T47D (cell line): Measurements from ENCODE around the gene FGF14.
A peak's percentile ranks its signal among the peaks of the same experiment; 100 is the strongest.
"Not testable (repeated sequence)": the region's sequence is repeated elsewhere in the genome, so short reads cannot be mapped to it uniquely, and the experiment has no call there.

Experiments used
- DNase-seq, 2 experiments: peaks; one replicate each; pipeline versions ENCODE4 v3.0.0 to v3.0.0-alpha.2; 2011 to 2012; ENCODE audit warnings: low read depth in 1 of 2, low spot score in 1 of 2
- JUND ChIP-seq: IDR thresholded peaks from 2 replicates; pipeline ENCODE4 v1.6.1; 2012; ENCODE audit warnings: low read depth
- in situ Hi-C: cut with HindIII; loops from 2 replicates; pipeline ENCODE4 v1.10.0; 2016; ENCODE audit warnings: low sequenced_read_pairs, low pct_unique_long_range_greater_than_20kb

FGF14 gene

DNA sequence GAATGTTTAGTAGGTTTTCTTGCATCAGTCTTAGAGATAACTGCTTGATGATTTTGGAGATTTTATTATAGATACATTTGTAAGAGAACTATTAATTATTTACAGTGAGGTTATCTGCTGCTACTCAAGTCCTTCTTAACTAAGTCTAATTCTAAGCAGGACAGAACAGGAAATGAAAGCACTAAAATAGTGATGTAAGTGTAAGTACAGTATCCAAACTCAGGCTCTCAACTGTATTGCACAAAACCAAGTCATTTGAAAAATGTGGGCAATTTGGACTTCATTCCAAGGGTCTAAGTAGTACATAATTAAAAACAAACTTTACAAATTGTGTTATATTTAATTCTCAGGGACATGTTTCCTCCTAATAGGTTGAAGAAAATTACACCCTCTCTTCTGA is 532.3 kb downstream of the FGF14 start:
- in situ Hi-C loops: no loop called here
- DNase-seq: no peak
- no peak for TF ChIP-seq JUND

DNA sequence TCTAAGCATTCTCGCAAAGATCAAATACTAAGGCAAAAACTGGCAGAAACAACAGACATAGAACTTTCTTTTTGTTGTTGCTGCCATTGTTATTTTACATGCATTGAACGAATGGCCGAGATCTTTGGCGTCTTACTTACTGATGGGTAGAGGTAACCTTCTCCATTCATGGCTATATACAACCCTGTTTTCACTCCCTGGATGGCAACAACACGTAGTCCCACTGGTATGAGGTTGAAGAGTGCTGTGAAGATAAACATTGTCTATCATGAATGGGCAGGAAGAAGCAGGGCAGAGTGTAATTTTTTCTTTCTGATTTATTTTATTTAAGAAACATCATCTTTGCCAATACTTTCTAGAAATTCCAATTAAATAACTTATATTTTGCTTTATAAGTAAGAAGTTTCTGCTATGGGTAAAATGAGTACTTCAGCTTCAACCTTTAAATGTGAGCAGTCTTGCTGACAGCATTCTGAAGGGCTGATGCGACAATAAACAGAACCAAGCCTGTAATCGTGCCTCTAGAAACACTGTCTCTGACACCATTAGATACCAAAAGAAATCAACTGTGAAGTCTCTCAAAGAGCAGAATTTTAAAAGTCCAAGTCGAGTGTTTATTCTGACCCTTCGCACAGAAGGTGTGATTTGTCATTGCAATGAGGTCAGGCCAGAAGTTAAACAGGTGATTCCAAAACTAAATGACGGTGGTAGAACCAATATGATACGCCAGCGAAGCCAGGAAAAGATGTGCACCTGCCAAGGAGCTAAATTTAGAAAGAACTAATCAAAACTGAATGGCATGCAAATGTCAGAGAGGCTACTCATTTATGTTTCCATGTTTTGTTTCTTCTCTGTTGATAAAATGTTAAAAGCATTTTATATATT is 533.0 kb downstream of the FGF14 start:
- in situ Hi-C loops: no loop called here
- DNase-seq: no peak
- TF ChIP-seq JUND: no peak

DNA sequence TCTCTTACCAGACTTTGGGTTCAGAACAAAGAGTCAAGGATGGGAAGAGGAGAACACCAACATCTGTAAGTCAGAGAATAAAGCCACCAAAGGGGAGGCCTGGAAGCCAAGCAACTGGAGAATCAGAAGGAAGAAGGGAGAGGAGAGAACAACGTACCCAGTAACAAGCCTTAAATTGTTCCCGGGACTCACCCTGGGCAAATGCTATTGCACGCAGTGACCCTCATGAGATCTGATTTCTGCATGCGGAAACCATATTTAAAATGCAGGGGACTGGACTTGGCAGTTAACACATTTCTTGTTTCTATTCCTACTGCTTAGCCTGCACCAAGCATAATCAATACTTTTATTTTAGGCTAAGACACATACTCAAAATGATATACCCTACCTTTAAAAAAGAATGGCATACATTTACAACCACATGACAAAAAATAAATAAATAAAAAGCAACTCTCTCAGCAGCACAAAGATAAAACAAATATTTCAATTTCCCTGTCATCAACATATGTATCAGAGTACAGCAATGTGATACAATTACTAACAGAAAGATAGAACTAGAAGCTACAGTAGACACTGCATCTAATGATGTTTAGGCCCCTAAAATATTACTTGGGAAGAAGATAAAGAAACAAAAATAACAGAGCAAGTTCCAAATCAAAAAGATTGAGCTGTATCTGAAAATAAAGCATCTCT is 534.8 kb downstream of the FGF14 start:
- no peak for TF ChIP-seq JUND
- no peak for DNase-seq
- in situ Hi-C loops: no loop called here

DNA sequence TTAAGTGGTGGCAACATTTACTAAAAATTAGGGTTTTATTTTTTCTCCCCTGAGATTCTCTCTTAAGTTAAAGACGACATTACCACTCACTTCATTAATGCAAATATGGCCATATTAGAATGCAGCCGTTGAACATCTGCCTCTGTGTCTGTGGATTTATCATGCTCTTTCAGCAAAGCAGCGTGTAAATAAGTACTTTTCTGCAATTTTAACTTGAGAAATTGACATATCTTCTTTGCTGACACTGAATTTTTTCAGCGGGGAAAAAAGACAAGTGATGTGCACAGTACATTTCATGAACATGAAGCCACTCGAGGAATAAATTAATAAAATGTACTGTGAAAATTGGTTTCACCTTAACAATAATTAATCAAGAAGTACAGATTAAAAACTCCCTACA is 543.0 kb downstream of the FGF14 start:
- TF ChIP-seq JUND: no peak
- no peak for DNase-seq
- in situ Hi-C loops: no loop called here

DNA sequence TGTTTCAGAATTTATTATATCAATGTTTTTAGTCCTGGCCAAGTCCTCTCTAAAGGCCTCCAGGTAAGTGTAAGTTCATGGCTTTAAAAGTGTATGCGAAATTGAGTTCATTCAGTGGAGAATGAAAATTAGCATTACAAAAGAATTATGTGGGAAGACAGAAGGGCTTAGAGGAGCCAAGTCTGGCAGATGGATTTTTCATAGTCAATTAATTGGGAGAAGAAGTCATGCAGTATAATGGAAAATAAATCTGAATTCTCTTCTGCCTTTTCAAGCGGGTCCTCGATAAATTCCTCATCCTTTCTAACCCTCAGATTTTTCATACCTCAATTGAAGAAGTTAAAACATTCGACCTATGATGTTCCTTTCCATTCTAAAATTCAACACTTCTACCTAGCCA is 555.1 kb downstream of the FGF14 start:
- DNase-seq: no peak
- in situ Hi-C loops: no loop called here
- no peak for TF ChIP-seq JUND

DNA sequence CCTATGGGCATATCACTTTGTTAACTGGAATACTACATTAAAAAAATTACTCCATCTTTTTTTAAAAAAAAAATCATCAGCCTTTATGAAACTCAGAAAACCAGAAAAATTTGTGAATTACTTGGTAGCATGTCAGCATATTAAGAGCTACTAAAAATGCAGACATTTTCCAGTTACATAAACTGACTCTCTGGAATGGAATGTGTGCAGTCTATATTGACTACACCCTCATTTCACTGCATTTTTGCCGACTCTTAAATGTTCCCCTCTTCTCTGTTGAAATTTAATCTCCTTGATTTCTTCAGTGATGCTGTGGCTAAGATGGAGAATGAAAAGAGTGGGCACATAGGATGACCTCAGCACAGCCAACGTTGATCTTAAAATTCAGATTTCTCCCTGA is 555.6 kb downstream of the FGF14 start:
- in situ Hi-C loops: no loop called here
- TF ChIP-seq JUND: no peak
- no peak for DNase-seq

- in situ Hi-C loops: no loop called here
- TF ChIP-seq JUND: no peak
- DNase-seq: no peak
Measured at GRCh38 chr13:101845245-101846020, 556.4 kb downstream of the FGF14 start.

GRCh38 chr13:101841698-101842097 is 560.1 kb downstream of the FGF14 start:
- in situ Hi-C loops: no loop called here
- no peak for TF ChIP-seq JUND
- DNase-seq: no peak

GRCh38 chr13:101838323-101838722 is 563.5 kb downstream of the FGF14 start:
- DNase-seq: peak in 1 of 2 experiments; percentile 13
- in situ Hi-C loops: no loop called here
- TF ChIP-seq JUND: no peak

- in situ Hi-C loops, DNase-seq: not testable (repeated sequence)
Measured at GRCh38 chr13:101837778-101838177, 564.1 kb downstream of the FGF14 start.

- in situ Hi-C loops: no loop called here
- TF ChIP-seq JUND: no peak
Measured at GRCh38 chr13:101837288-101837687, 564.6 kb downstream of the FGF14 start.

GRCh38 chr13:101835920-101836319 is 565.9 kb downstream of the FGF14 start:
- no peak for DNase-seq
- no peak for TF ChIP-seq JUND
- in situ Hi-C loops: no loop called here

More at GRCh38 chr13:101837288-101837687, 564.6 kb downstream of the FGF14 start:
- DNase-seq: no peak

GRCh38 chr13:101833671-101834070 is 568.2 kb downstream of the FGF14 start:
- DNase-seq: no peak
- no peak for TF ChIP-seq JUND
- in situ Hi-C loops: no loop called here
